GM10266 (cell line): Measurements from ENCODE around the gene KIAA1671.

ENCODE experiments used
- DNase-seq: peaks from one replicate; pipeline ENCODE4 v3.0.0; 2012; ENCODE audit errors: extremely low spot score
- CTCF ChIP-seq: IDR thresholded peaks from 2 replicates; pipeline ENCODE4 v1.5.1; 2012; ENCODE audit warnings: mild to moderate bottlenecking, low read depth; ENCODE audit not compliant: control insufficient read depth, insufficient read depth; ENCODE audit errors: missing control alignments

KIAA1671 gene

GRCh38 chr22:24975125-24975640 is 22.7 kb downstream of the KIAA1671 start:
- TF ChIP-seq CTCF: no peak
- no peak for DNase-seq

GRCh38 chr22:24975813-24976341 is 23.4 kb downstream of the KIAA1671 start:
- no peak for TF ChIP-seq CTCF
- no peak for DNase-seq

GRCh38 chr22:24976442-24977218 is 24.1 kb downstream of the KIAA1671 start:
- no peak for TF ChIP-seq CTCF
- DNase-seq: no peak

- no peak for DNase-seq
- TF ChIP-seq CTCF: no peak
Observed at GRCh38 chr22:24977370-24978221, 25.1 kb downstream of the KIAA1671 start.

- TF ChIP-seq CTCF: no peak
- no peak for DNase-seq
Observed at GRCh38 chr22:24978308-24978707, 25.8 kb downstream of the KIAA1671 start.

- DNase-seq: no peak
- TF ChIP-seq CTCF: no peak
Observed at GRCh38 chr22:24981066-24981465, 28.6 kb downstream of the KIAA1671 start.
